C4-2B (cell line): Measurements from ENCODE around the gene NIPBL.

Source experiments
- CTCF ChIP-seq: fragments of 450-650 bp; conservative IDR thresholded peaks from 2 replicates; pipeline ENCODE4 v1.5.1; 2017; ENCODE audit warnings: mild to moderate bottlenecking
- ZFX ChIP-seq: fragments of 450-650 bp; IDR thresholded peaks from 2 replicates; pipeline ENCODE4 v1.6.1; 2017

DNA sequence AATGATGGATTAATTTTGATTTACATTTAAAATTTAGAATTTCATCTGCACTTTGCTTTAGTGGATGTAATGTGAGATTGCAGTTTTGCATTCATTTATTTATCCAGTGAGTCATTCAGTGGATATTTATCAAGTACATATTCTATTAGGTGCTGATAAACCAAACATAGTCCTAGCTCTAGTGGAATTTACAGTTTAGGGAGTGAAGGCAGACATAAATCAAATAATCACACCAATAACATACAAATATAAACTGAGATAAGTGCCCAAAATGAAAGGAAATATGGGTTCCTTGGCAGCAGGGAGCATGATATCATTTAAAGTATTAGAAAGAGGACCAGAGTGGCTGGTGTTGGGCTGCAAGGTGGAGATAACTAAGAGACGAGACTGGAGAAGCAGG, 14.7 kb upstream of the NIPBL start:
- no peak for TF ChIP-seq CTCF
- no peak for TF ChIP-seq ZFX
